ENCODE results near the gene NPAS3.

- no peak for TF ChIP-seq CTCF (IDR thresholded peaks at IDR 0.05)
- no peak for TF ChIP-seq POLR2A (IDR thresholded peaks at IDR 0.05)
Measured at GRCh38 chr14:32934881-32935633, 3.6 kb upstream of the NPAS3 start.
